Measurements from ENCODE around the gene SEC22C.

The SEC22C gene

GRCh38 chr3:42581709-42582473 is at the start of gene SEC22C:
Gene SEC22C, minus strand, starts transcription at chr3:42581967. Its CDS starts 12,921 bp downstream, at chr3:42569046.
- peak within 1 kb of the TSS; percentile 75 for H3K4me3 ChIP-seq (ENCODE audit: low read depth, low read length)
- TF ChIP-seq CTCF (IDR thresholded peaks at IDR 0.05; ENCODE audit: low read depth, low read length), result no peak

GRCh38 chr3:42613462-42613861 is 31.7 kb upstream of the SEC22C start:
- no peak overlapping the region for H3K4me3 ChIP-seq (ENCODE audit: low read depth, low read length)
- TF ChIP-seq CTCF (IDR thresholded peaks at IDR 0.05; ENCODE audit: low read depth, low read length), result peak; percentile 24; the same call in 1 of the 2 replicates

GRCh38 chr3:42612928-42613327 is 31.2 kb upstream of the SEC22C start:
- H3K4me3 ChIP-seq (ENCODE audit: low read depth, low read length), result no peak overlapping the region
- no peak for TF ChIP-seq CTCF (IDR thresholded peaks at IDR 0.05; ENCODE audit: low read depth, low read length)

GRCh38 chr3:42612217-42612616 is 30.4 kb upstream of the SEC22C start:
- no peak for TF ChIP-seq CTCF (IDR thresholded peaks at IDR 0.05; ENCODE audit: low read depth, low read length)
- H3K4me3 ChIP-seq (ENCODE audit: low read depth, low read length), result no peak overlapping the region

GRCh38 chr3:42610976-42611375 is 29.2 kb upstream of the SEC22C start:
- TF ChIP-seq CTCF (IDR thresholded peaks at IDR 0.05; ENCODE audit: low read depth, low read length), result no peak

GRCh38 chr3:42608581-42608980 is 26.8 kb upstream of the SEC22C start:
- no peak for TF ChIP-seq CTCF (IDR thresholded peaks at IDR 0.05; ENCODE audit: low read depth, low read length)
- no peak overlapping the region for H3K4me3 ChIP-seq (ENCODE audit: low read depth, low read length)

More at GRCh38 chr3:42610976-42611375, 29.2 kb upstream of the SEC22C start:
- H3K4me3 ChIP-seq (ENCODE audit: low read depth, low read length), result no peak overlapping the region

- TF ChIP-seq CTCF (IDR thresholded peaks at IDR 0.05; ENCODE audit: low read depth, low read length), result no peak
These were observed 23.9 kb upstream of the SEC22C start for GRCh38 chr3:42605546-42606173.

More at GRCh38 chr3:42605546-42606173, 23.9 kb upstream of the SEC22C start:
- no peak overlapping the region for H3K4me3 ChIP-seq (ENCODE audit: low read depth, low read length)

Data from WI38 (cell line).